Liver (tissue), 9 donors: Measurements from ENCODE around the gene ADA. TPM values are rescaled to one million over a fixed set of nuclear protein-coding genes. Genes with fewer than 3 reads are reported as not detected.

Source experiments
- DNase-seq: peaks from one replicate; pipeline ENCODE4 v3.0.0-alpha.2; 2017; ENCODE audit warnings: low spot score
- H3K27ac ChIP-seq, 2 donors: one replicate each; pipeline ENCODE4 v1.7.0; 2013; ENCODE audit warnings: inconsistent platforms in 2 of 2, low read length in 2 of 2, control low read depth in 1 of 2, low read depth in 1 of 2, mild to moderate bottlenecking in 1 of 2
- H3K27me3 ChIP-seq, 4 donors: one replicate each; pipeline versions ENCODE4 v1.6.1 to v1.7.0; 2013; ENCODE audit warnings: low read length in 3 of 4, inconsistent platforms in 1 of 4, mild to moderate bottlenecking in 1 of 4, moderate library complexity in 1 of 4; ENCODE audit not compliant: control insufficient read depth in 4 of 4, insufficient read depth in 4 of 4
- H3K36me3 ChIP-seq, 4 donors: one replicate each; pipeline versions ENCODE4 v1.6.1 to v1.7.0; 2013; ENCODE audit warnings: low read length in 3 of 4, mild to moderate bottlenecking in 3 of 4, low read depth in 1 of 4, moderate library complexity in 1 of 4; ENCODE audit not compliant: control insufficient read depth in 4 of 4, insufficient read depth in 3 of 4
- H3K4me1 ChIP-seq, 4 donors: one replicate each; pipeline versions ENCODE4 v1.6.1 to v1.7.0; 2013; ENCODE audit warnings: low read length in 3 of 4, mild to moderate bottlenecking in 3 of 4, moderate library complexity in 1 of 4; ENCODE audit not compliant: control insufficient read depth in 4 of 4, insufficient read depth in 4 of 4
- H3K4me3 ChIP-seq, 3 donors: one replicate each; pipeline versions ENCODE4 v1.6.1 to v1.7.0; 2013; ENCODE audit warnings: low read length in 3 of 3, control low read depth in 1 of 3, low read depth in 1 of 3, mild to moderate bottlenecking in 1 of 3
- H3K9ac ChIP-seq, 2 donors: one replicate each; pipeline ENCODE4 v1.7.0; 2013; ENCODE audit warnings: low read length in 2 of 2, mild to moderate bottlenecking in 2 of 2, moderate library complexity in 2 of 2, control low read depth in 1 of 2, low read depth in 1 of 2
- H3K9me3 ChIP-seq, 4 donors: one replicate each; pipeline versions ENCODE4 v1.6.1 to v1.7.0; 2013; ENCODE audit warnings: low read length in 3 of 4; ENCODE audit not compliant: control insufficient read depth in 4 of 4
- ATF3 ChIP-seq: IDR thresholded peaks from 2 replicates; pipeline ENCODE4 v1.6.1; 2016; ENCODE audit warnings: antibody characterized with exemption
- CTCF ChIP-seq: fragments of 150-350 bp; IDR thresholded peaks from 2 replicates; pipeline ENCODE4 v1.5.1; 2017; ENCODE audit warnings: improper control_type of control experiment, low read depth, low read length; ENCODE audit not compliant: missing input control
- EGR1 ChIP-seq, 2 donors: IDR thresholded peaks; 2 replicates each; pipeline ENCODE4 v1.6.1; 2016 to 2018; ENCODE audit warnings: antibody characterized with exemption in 2 of 2, low read depth in 2 of 2
- FOXA1 ChIP-seq: IDR thresholded peaks from 2 replicates; pipeline ENCODE4 v1.6.1; 2016; ENCODE audit warnings: antibody characterized with exemption
- FOXA2 ChIP-seq: IDR thresholded peaks from 2 replicates; pipeline ENCODE4 v1.6.1; 2016; ENCODE audit warnings: antibody characterized with exemption
- GABPA ChIP-seq, 2 donors: IDR thresholded peaks in 1 of 2; conservative IDR thresholded peaks in 1 of 2; 2 replicates each; pipeline ENCODE4 v1.6.1; 2016; ENCODE audit warnings: antibody characterized with exemption in 2 of 2, mild to moderate bottlenecking in 1 of 2, moderate library complexity in 1 of 2
- HNF4A ChIP-seq, 2 donors: conservative IDR thresholded peaks; 2 replicates each; pipeline ENCODE4 v1.6.1; 2016; ENCODE audit warnings: antibody characterized with exemption in 2 of 2, mild to moderate bottlenecking in 2 of 2
- HNF4G ChIP-seq: IDR thresholded peaks from 2 replicates; pipeline ENCODE4 v1.6.1; 2016; ENCODE audit warnings: antibody characterized with exemption
- JUND ChIP-seq, 2 donors: IDR thresholded peaks; 2 replicates each; pipeline ENCODE4 v1.6.1; 2016; ENCODE audit warnings: antibody characterized with exemption in 2 of 2
- MAX ChIP-seq: IDR thresholded peaks from 2 replicates; pipeline ENCODE4 v1.6.1; 2016; ENCODE audit warnings: antibody characterized with exemption
- NR2F2 ChIP-seq: IDR thresholded peaks from 2 replicates; pipeline ENCODE4 v1.6.1; 2016; ENCODE audit warnings: antibody characterized with exemption
- RAD21 ChIP-seq, 2 donors: IDR thresholded peaks; 2 replicates each; pipeline ENCODE4 v1.6.1; 2016; ENCODE audit warnings: antibody characterized with exemption in 2 of 2, mild to moderate bottlenecking in 2 of 2
- REST ChIP-seq: IDR thresholded peaks from 2 replicates; pipeline ENCODE4 v1.6.1; 2016; ENCODE audit warnings: antibody characterized with exemption, mild to moderate bottlenecking
- RXRA ChIP-seq, 2 donors: IDR thresholded peaks; 2 replicates each; pipeline ENCODE4 v1.6.1; 2017 to 2018; ENCODE audit warnings: antibody characterized with exemption in 2 of 2, mild to moderate bottlenecking in 1 of 2
- SP1 ChIP-seq: IDR thresholded peaks from 2 replicates; pipeline ENCODE4 v1.6.1; 2018; ENCODE audit warnings: antibody characterized with exemption, mild to moderate bottlenecking
- TAF1 ChIP-seq: conservative IDR thresholded peaks from 2 replicates; pipeline ENCODE4 v1.6.1; 2016; ENCODE audit warnings: antibody characterized with exemption, mild to moderate bottlenecking
- YY1 ChIP-seq: IDR thresholded peaks from 2 replicates; pipeline ENCODE4 v1.6.1; 2016; ENCODE audit warnings: antibody characterized with exemption, mild to moderate bottlenecking
- ZBTB33 ChIP-seq: IDR thresholded peaks from 2 replicates; pipeline ENCODE4 v1.6.1; 2016; ENCODE audit warnings: antibody characterized with exemption
- WGBS: extraction: QIAGEN DNeasy Blood & Tissue Kit; methylation state at CpG from one replicate; pipeline ENCODE4 v1.1.7; 2013; 5-methylcytosine and 5-hydroxymethylcytosine counted together
- polyA plus RNA-seq, 2 donors: library from polyadenylated mRNA; stranded (reverse) in 1 of 2; unstranded in 1 of 2; fragments of 200-250 nt in 1 of 2; fragments of >200 nt in 1 of 2; fragmentation: Nextera tagmentation in 1 of 2; extraction: Ambion mirVana in 1 of 2; gene quantifications; one replicate each; pipeline versions ENCODE4 v1.2.1 to v1.2.3, GENCODE V29; 2013 to 2015
- total RNA-seq, 2 donors: library from RNA; depleted of rRNA; stranded (reverse); fragments of >200 nt; gene quantifications; one replicate each; pipeline ENCODE4 v1.2.3, GENCODE V29; 2014
- donor health status: healthy.
- donor health status: healthy.
- donor health status: healthy.
- donor health status: healthy.
- donor health status: healthy.

ADA gene
- total and polyA plus RNA-seq, 4 donors = 2.9 to 7.7 (median 3.0) TPM

GRCh38 chr20:44597930-44598329 lies 53.6 kb downstream of the ADA start:
- Histone ChIP-seq H3K9me3 (no peaks in the 10 kb centered on the region), H3K36me3 (peaks cover 0 to 1% (median 0%) of the 10 kb centered on the region in 4 donors), H3K4me1 (peaks cover 7 to 21% (median 12%) of the 10 kb centered on the region in 4 donors), H3K27me3 (no peaks in the 10 kb centered on the region), H3K4me3 (no peak overlapping the region), H3K9ac (no peak overlapping the region), H3K27ac (peak overlapping the region; percentile 23 to 65)
- TF ChIP-seq HNF4G = no peak
- TF ChIP-seq FOXA1 = no peak
- no peak for TF ChIP-seq JUND (IDR thresholded peaks at IDR 0.05)
- no peak for TF ChIP-seq ATF3
- no peak for TF ChIP-seq REST
- no peak for TF ChIP-seq RXRA (IDR thresholded peaks at IDR 0.05)
- no peak for TF ChIP-seq CTCF
- no peak for TF ChIP-seq MAX
- no peak for TF ChIP-seq FOXA2
- no peak for TF ChIP-seq RAD21 (IDR thresholded peaks at IDR 0.05)
- no peak for TF ChIP-seq NR2F2
- TF ChIP-seq HNF4A (conservative IDR thresholded peaks at IDR 0.05) = no peak
- TF ChIP-seq ZBTB33 = no peak
- DNase-seq = no peak
- WGBS = 74% methylated on average over 4 of the region's 4 CpGs

- no peak for TF ChIP-seq FOXA2
- TF ChIP-seq CTCF = no peak
- TF ChIP-seq TAF1 = no peak
- no peak for TF ChIP-seq RXRA (IDR thresholded peaks at IDR 0.05)
- no peak for TF ChIP-seq MAX
- no peak for TF ChIP-seq SP1
- TF ChIP-seq GABPA (IDR thresholded peaks at IDR 0.05 in 1 of 2, conservative IDR thresholded peaks at IDR 0.05 in 1 of 2) = no peak
- TF ChIP-seq JUND (IDR thresholded peaks at IDR 0.05) = no peak
- TF ChIP-seq HNF4G = no peak
- TF ChIP-seq REST = no peak
- no peak for TF ChIP-seq FOXA1
- TF ChIP-seq YY1 = no peak
- no peak for TF ChIP-seq RAD21 (IDR thresholded peaks at IDR 0.05)
- no peak for TF ChIP-seq NR2F2
- no peak for TF ChIP-seq EGR1 (IDR thresholded peaks at IDR 0.05; ENCODE audit: low read depth in 2 of 2)
- Histone ChIP-seq H3K9me3 (no peaks in the 10 kb centered on the region), H3K4me3 (no peak overlapping the region), H3K27ac (peak overlapping the region; percentile 23 to 65), H3K36me3 (peaks cover 0 to 1% (median under 1%) of the 10 kb centered on the region in 4 donors), H3K27me3 (no peaks in the 10 kb centered on the region), H3K9ac (no peak overlapping the region), H3K4me1 (peaks cover 7 to 21% (median 12%) of the 10 kb centered on the region in 4 donors)
- 79% methylated on average over 4 of the region's 4 CpGs for WGBS
- DNase-seq = no peak
These were observed 54.0 kb downstream of the ADA start for GRCh38 chr20:44597516-44597915.
